H9 (cell line): Measurements from ENCODE around the gene CHAF1B. TPM values are rescaled to one million over a fixed set of nuclear protein-coding genes. Genes with fewer than 3 reads are reported as not detected.

Experiments
- DNase-seq: peaks from one replicate; pipeline ENCODE4 v3.0.0-alpha.2; 2017
- H2AFZ ChIP-seq: one replicate; pipeline ENCODE4 v1.6.1; 2013; ENCODE audit warnings: mild to moderate bottlenecking, low read length, control low read depth, moderate library complexity
- H2AK5ac ChIP-seq: 2 replicates; pipeline ENCODE4 v1.6.1; 2013; ENCODE audit warnings: low read length, control low read depth, mixed read lengths; ENCODE audit not compliant: insufficient read length
- H2BK120ac ChIP-seq: one replicate; pipeline ENCODE4 v1.6.1; 2013; ENCODE audit warnings: low read depth, mild to moderate bottlenecking, low read length, control low read depth, inconsistent platforms; ENCODE audit not compliant: poor library complexity, severe bottlenecking
- H2BK12ac ChIP-seq: 2 replicates; pipeline ENCODE4 v1.6.1; 2013; ENCODE audit warnings: low read length, control low read depth, mixed read lengths, low read depth; ENCODE audit not compliant: insufficient read length
- H2BK15ac ChIP-seq: 2 replicates; pipeline ENCODE4 v1.6.1; 2013; ENCODE audit warnings: low read depth, low read length, control low read depth
- H2BK20ac ChIP-seq: one replicate; pipeline ENCODE4 v1.6.1; 2013; ENCODE audit warnings: low read depth, mild to moderate bottlenecking, low read length, control low read depth, inconsistent platforms; ENCODE audit not compliant: poor library complexity, severe bottlenecking
- H2BK5ac ChIP-seq: 2 replicates; pipeline ENCODE4 v1.6.1; 2013; ENCODE audit warnings: low read length, control low read depth, mixed read lengths; ENCODE audit not compliant: insufficient read length
- H3K14ac ChIP-seq: 2 replicates; pipeline ENCODE4 v1.6.1; 2013; ENCODE audit warnings: low read length, control low read depth; ENCODE audit not compliant: insufficient read depth
- H3K18ac ChIP-seq: 2 replicates; pipeline ENCODE4 v1.6.1; 2013; ENCODE audit warnings: low read depth, mild to moderate bottlenecking, mixed read lengths, low read length, control low read depth; ENCODE audit not compliant: insufficient read length
- H3K23ac ChIP-seq: 2 replicates; pipeline ENCODE4 v1.6.1; 2013; ENCODE audit warnings: low read length, control low read depth, mixed read lengths, low read depth; ENCODE audit not compliant: insufficient read length
- H3K23me2 ChIP-seq: 2 replicates; pipeline ENCODE4 v1.6.1; 2013; ENCODE audit warnings: low read depth, mild to moderate bottlenecking, mixed read lengths, low read length, control low read depth; ENCODE audit not compliant: insufficient read length, poor library complexity, severe bottlenecking
- H3K27ac ChIP-seq: 2 replicates; pipeline ENCODE4 v1.5.1; 2013; ENCODE audit warnings: low read length, control low read depth, mixed read lengths, low read depth; ENCODE audit not compliant: insufficient read length
- H3K27me3 ChIP-seq: 2 replicates; pipeline ENCODE4 v1.6.1; 2013; ENCODE audit warnings: low read length, control low read depth, inconsistent platforms; ENCODE audit not compliant: insufficient read depth
- H3K4ac ChIP-seq: 2 replicates; pipeline ENCODE4 v1.6.1; 2013; ENCODE audit warnings: low read depth, mild to moderate bottlenecking, control low read depth, inconsistent platforms, low read length, moderate library complexity
- H3K4me1 ChIP-seq: 2 replicates; pipeline ENCODE4 v1.6.1; 2013; ENCODE audit warnings: low read length, control low read depth, inconsistent platforms; ENCODE audit not compliant: insufficient read depth
- H3K4me2 ChIP-seq: 2 replicates; pipeline ENCODE4 v1.6.1; 2013; ENCODE audit warnings: low read length, control low read depth, mixed read lengths; ENCODE audit not compliant: insufficient read length, insufficient read depth
- H3K56ac ChIP-seq: 2 replicates; pipeline ENCODE4 v1.6.1; 2013; ENCODE audit warnings: low read depth, mild to moderate bottlenecking, mixed read lengths, low read length, control low read depth; ENCODE audit not compliant: insufficient read length
- H3K79me1 ChIP-seq: 2 replicates; pipeline ENCODE4 v1.6.1; 2013; ENCODE audit warnings: low read depth, mild to moderate bottlenecking, moderate library complexity, low read length, control low read depth, inconsistent platforms; ENCODE audit not compliant: insufficient read depth, poor library complexity, severe bottlenecking
- H3K79me2 ChIP-seq: 2 replicates; pipeline ENCODE4 v1.6.1; 2013; ENCODE audit warnings: low read length, control low read depth, inconsistent platforms; ENCODE audit not compliant: insufficient read depth
- H3K9ac ChIP-seq: 2 replicates; pipeline ENCODE4 v1.6.1; 2013; ENCODE audit warnings: low read length, control low read depth, mixed read lengths; ENCODE audit not compliant: insufficient read length; ENCODE audit errors: extremely low read depth
- H3K9me3 ChIP-seq: one replicate; pipeline ENCODE4 v1.6.1; 2013; ENCODE audit warnings: low read depth, low read length, inconsistent platforms; ENCODE audit not compliant: control insufficient read depth
- H3T11ph ChIP-seq: one replicate; pipeline ENCODE4 v1.6.1; 2013; ENCODE audit warnings: mild to moderate bottlenecking, low read length, control low read depth, inconsistent platforms
- H4K20me1 ChIP-seq: one replicate; pipeline ENCODE4 v1.6.1; 2013; ENCODE audit not compliant: control insufficient read depth, insufficient read length, insufficient read depth
- H4K5ac ChIP-seq: 2 replicates; pipeline ENCODE4 v1.6.1; 2013; ENCODE audit warnings: low read depth, mild to moderate bottlenecking, mixed read lengths, low read length, control low read depth; ENCODE audit not compliant: insufficient read length
- H4K8ac ChIP-seq: replicated peaks from 2 replicates; pipeline ENCODE4 v1.6.1; 2013; ENCODE audit warnings: low read length, control low read depth, mixed read lengths, low read depth; ENCODE audit not compliant: insufficient read length
- H4K91ac ChIP-seq: 2 replicates; pipeline ENCODE4 v1.6.1; 2013; ENCODE audit warnings: low read depth, mild to moderate bottlenecking, moderate library complexity, mixed read lengths, low read length, control low read depth; ENCODE audit not compliant: insufficient read length
- H3K27ac Mint-ChIP-seq, 3 experiments: 2 replicates in 2 of 3; 3 replicates in 1 of 3; pipeline ENCODE4 v1.8.0; 2020 to 2021; ENCODE audit warnings: mixed read lengths in 3 of 3, mild to moderate bottlenecking in 1 of 3, moderate library complexity in 1 of 3
- H3K27me3 Mint-ChIP-seq: 2 replicates; pipeline ENCODE4 v1.8.0; 2021; ENCODE audit warnings: low read depth, mild to moderate bottlenecking, moderate library complexity, mixed read lengths
- H3K36me3 Mint-ChIP-seq, 3 experiments: 2 replicates in 2 of 3; 3 replicates in 1 of 3; pipeline ENCODE4 v1.8.0; 2020 to 2021; ENCODE audit warnings: low read depth in 3 of 3, mixed read lengths in 3 of 3; ENCODE audit not compliant: insufficient read depth in 1 of 3
- H3K4me1 Mint-ChIP-seq, 2 experiments: 2 replicates each; pipeline ENCODE4 v1.8.0; 2020; ENCODE audit warnings: mixed read lengths in 2 of 2
- H3K4me3 Mint-ChIP-seq, 2 experiments: 2 replicates in 1 of 2; 3 replicates in 1 of 2; pipeline ENCODE4 v1.8.0; 2020 to 2021; ENCODE audit warnings: mild to moderate bottlenecking in 2 of 2, mixed read lengths in 2 of 2, moderate library complexity in 1 of 2
- H3K9me3 Mint-ChIP-seq, 2 experiments: 2 replicates in 1 of 2; 3 replicates in 1 of 2; pipeline ENCODE4 v1.8.0; 2020; ENCODE audit warnings: mild to moderate bottlenecking in 2 of 2, mixed read lengths in 2 of 2, moderate library complexity in 1 of 2
- WGBS: extraction: QIAGEN DNeasy Blood & Tissue Kit; methylation state at CpG from one replicate; pipeline ENCODE4 v1.1.7; 2013; ENCODE audit warnings: missing lambda C conversion rate, low lambda C conversion rate, mixed read lengths; ENCODE audit not compliant: insufficient read length; ENCODE audit errors: extremely low coverage; 5-methylcytosine and 5-hydroxymethylcytosine counted together
- total RNA-seq: library from RNA; stranded (reverse); gene quantifications from 2 replicates; pipeline ENCODE4 v1.2.1, GENCODE V29; 2021
- TF ChIP-seq, protein P1 (sequence below): fragments of 200-600 bp; sonication (generic); conservative IDR thresholded peaks from 3 replicates; pipeline ENCODE4 v1.8.0; 2021; ENCODE audit warnings: antibody characterized with exemption, mild to moderate bottlenecking

Gene CHAF1B
- total RNA-seq, 1 experiment from 2014 or later, result 19.3 TPM

DNA sequence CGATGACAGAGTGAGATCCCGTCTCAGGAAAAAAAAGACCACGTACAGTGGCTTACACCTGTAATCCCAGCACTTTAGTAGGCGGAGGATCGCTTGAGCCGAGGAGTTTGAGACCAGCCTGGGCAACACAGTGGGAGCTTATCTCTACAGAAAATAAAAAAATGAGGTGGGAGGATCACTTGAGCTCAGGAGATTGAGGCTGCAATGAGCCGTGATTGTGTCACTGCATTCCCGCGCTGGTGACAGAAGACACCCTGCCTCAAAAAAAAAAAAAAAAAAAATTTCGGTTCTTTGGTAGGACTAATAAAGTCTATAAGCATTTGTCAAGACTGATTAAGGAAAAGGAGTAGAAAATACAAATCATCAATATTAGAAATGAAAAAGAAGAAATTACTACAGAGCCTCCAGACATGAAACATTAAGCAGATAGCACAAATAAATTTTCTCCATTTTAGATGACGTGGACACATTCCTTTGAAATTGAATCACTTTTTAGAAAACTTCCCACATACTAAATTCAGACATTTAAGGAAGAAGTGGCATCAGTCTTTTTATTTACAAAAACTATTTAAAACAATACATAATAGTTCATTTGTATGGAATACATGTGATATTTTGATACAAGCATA, 34.8 kb upstream of the CHAF1B start:
- H3K9me3 Mint-ChIP-seq, result no peaks in the 10 kb centered on the region
- H2BK5ac ChIP-seq, result no peak overlapping the region

More for the DNA sequence above, 34.8 kb upstream of the CHAF1B start:
- Histone ChIP-seq H4K5ac (no peak overlapping the region), H3T11ph (no peak overlapping the region), H3K79me2 (no peaks in the 10 kb centered on the region), H3K9ac (no peak overlapping the region), H3K9me3 (no peaks in the 10 kb centered on the region), H3K4ac (no peak overlapping the region), H3K23me2 (no peaks in the 10 kb centered on the region), H2BK20ac (no peak overlapping the region), H2AFZ (no peak overlapping the region), H3K27ac (no peak overlapping the region), H3K18ac (no peak overlapping the region), H3K14ac (no peak overlapping the region), H3K27me3 (no peaks in the 10 kb centered on the region), H4K20me1 (no peaks in the 10 kb centered on the region), H3K79me1 (no peaks in the 10 kb centered on the region), H2BK15ac (no peak overlapping the region), H4K91ac (no peak overlapping the region), H2AK5ac (no peak overlapping the region), H3K23ac (no peak overlapping the region), H4K8ac (no peak overlapping the region), H3K56ac (no peak overlapping the region), H2BK120ac (no peak overlapping the region), H2BK12ac (no peak overlapping the region), H3K4me2 (no peak overlapping the region), H3K4me1 (no peaks in the 10 kb centered on the region)
- Mint-ChIP-seq H3K27me3 (no peaks in the 10 kb centered on the region), H3K4me1 (no peaks in the 10 kb centered on the region), H3K36me3 (peaks cover 18 to 72% (median 52%) of the 10 kb centered on the region in 3 experiments; a peak in 6 of 7 replicates), H3K4me3 (no peak overlapping the region), H3K27ac (no peak overlapping the region)
- no peak for DNase-seq
- WGBS, result no CpG with 5 or more reads among the region's 11 CpGs
- TF ChIP-seq, protein P1, sequence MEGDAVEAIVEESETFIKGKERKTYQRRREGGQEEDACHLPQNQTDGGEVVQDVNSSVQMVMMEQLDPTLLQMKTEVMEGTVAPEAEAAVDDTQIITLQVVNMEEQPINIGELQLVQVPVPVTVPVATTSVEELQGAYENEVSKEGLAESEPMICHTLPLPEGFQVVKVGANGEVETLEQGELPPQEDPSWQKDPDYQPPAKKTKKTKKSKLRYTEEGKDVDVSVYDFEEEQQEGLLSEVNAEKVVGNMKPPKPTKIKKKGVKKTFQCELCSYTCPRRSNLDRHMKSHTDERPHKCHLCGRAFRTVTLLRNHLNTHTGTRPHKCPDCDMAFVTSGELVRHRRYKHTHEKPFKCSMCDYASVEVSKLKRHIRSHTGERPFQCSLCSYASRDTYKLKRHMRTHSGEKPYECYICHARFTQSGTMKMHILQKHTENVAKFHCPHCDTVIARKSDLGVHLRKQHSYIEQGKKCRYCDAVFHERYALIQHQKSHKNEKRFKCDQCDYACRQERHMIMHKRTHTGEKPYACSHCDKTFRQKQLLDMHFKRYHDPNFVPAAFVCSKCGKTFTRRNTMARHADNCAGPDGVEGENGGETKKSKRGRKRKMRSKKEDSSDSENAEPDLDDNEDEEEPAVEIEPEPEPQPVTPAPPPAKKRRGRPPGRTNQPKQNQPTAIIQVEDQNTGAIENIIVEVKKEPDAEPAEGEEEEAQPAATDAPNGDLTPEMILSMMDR, result no peak
